ENCODE measurements around the gene RAD54L. TPM values are rescaled to one million over a fixed set of nuclear protein-coding genes. Genes with fewer than 3 reads are reported as not detected.

Gene RAD54L
- total and polyA plus RNA-seq, 2 donors, result 2.6 to 9.2 TPM

DNA sequence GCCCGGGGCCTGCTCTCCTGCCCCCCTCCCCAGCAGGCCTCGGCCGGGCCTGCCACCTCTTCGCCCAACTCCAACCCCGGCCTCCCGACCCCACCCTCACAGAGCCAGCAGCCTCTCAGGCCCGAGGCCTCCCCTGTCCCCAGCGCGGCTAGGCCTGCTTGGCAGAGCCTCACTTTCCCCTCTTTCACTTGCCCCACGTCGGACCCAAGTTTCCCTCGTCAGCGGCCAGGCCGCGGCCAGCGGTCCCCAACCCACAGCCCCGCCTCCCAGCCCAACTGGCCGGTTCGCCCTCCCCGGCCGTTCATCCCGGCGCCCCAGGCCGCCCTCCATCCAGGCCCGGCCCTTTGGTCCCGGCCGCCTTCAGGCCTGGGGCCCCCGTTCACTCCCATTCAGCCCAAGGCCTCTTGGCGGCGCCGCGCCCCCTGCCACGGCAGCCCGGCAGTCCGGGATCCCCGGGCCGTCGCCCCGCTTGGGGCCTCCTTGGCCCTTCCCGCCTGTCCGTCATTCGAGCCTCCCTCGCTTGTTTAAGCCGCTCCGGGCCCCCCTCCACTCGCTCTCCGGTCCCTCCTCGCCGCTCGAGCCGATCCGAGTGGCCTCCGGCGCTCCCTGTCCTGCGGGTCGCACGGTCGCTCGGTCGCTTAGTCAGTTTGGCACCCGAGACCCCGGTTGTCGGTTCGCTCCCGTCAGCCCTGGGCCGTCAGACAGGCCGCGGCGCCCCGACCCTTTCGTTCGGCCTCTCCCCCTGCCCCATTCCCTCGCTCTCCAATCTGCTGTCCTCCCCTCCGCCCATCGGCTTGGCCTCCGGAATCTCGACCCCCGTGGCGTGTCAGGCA, 54.5 kb downstream of the RAD54L start:
- Histone ChIP-seq H3K27ac (ENCODE audit: low read depth in 1 of 2, low read length in 1 of 2) (peak overlapping the region; percentile 89 to 93), H3K36me3 (ENCODE audit: control insufficient read depth in 2 of 2, insufficient read depth in 2 of 2, low read length in 1 of 2) (peaks cover 7 to 12% of the 10 kb centered on the region in 2 donors), H3K9me3 (ENCODE audit: control insufficient read depth in 2 of 2, insufficient read depth in 1 of 2, low read length in 1 of 2) (no peaks in the 10 kb centered on the region), H3K4me3 (ENCODE audit: low read length in 2 of 2) (peak overlapping the region; percentile 89 to 97), H3K4me1 (ENCODE audit: control insufficient read depth in 2 of 2, insufficient read depth in 2 of 2, low read length in 2 of 2) (peaks cover 19 to 26% of the 10 kb centered on the region in 2 donors), H3K27me3 (ENCODE audit: control insufficient read depth in 2 of 2, insufficient read depth in 1 of 2, low read length in 1 of 2) (no peaks in the 10 kb centered on the region)
- DNase-seq (ENCODE audit: low read depth in 6 of 9, low spot score in 9 of 9), result peak in 4 of 9 donors; percentile 33 to 69 (median 40)
- under 1% methylated on average over 79 of the region's 79 CpGs for WGBS

DNA sequence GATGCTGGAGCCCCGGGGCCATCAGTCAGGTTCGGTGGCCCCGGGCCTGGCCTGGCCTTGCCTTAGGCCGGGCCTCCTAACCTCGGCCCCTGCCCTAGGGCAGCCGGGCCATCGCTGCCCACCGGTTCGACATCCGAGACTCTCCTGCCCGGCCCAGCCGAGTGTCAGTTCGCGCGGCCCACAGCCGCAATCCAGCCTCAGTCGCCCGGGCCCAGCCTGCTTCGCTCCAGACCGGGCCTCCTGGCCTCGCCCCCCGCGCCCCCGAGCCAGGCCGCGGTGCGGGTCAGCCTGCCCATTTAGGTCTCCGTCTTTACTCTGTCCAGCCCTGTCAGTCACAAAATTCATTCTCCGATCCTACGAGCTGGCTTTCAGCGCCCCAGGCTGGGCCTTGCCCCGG, 55.1 kb downstream of the RAD54L start:
- Histone ChIP-seq H3K27me3 (ENCODE audit: control insufficient read depth in 2 of 2, insufficient read depth in 1 of 2, low read length in 1 of 2) (no peaks in the 10 kb centered on the region), H3K36me3 (ENCODE audit: control insufficient read depth in 2 of 2, insufficient read depth in 2 of 2, low read length in 1 of 2) (peaks cover under 1 to 12% of the 10 kb centered on the region in 2 donors), H3K4me3 (ENCODE audit: low read length in 2 of 2) (peak overlapping the region; percentile 89 to 97), H3K27ac (ENCODE audit: low read depth in 1 of 2, low read length in 1 of 2) (peak overlapping the region; percentile 89 to 93), H3K4me1 (ENCODE audit: control insufficient read depth in 2 of 2, insufficient read depth in 2 of 2, low read length in 2 of 2) (peaks cover 19 to 26% of the 10 kb centered on the region in 2 donors), H3K9me3 (ENCODE audit: control insufficient read depth in 2 of 2, insufficient read depth in 1 of 2, low read length in 1 of 2) (no peaks in the 10 kb centered on the region)
- DNase-seq (ENCODE audit: low read depth in 6 of 9, low spot score in 9 of 9), result peak in 2 of 9 donors; percentile 44 to 64
- WGBS, result under 1% methylated on average over 32 of the region's 32 CpGs

DNA sequence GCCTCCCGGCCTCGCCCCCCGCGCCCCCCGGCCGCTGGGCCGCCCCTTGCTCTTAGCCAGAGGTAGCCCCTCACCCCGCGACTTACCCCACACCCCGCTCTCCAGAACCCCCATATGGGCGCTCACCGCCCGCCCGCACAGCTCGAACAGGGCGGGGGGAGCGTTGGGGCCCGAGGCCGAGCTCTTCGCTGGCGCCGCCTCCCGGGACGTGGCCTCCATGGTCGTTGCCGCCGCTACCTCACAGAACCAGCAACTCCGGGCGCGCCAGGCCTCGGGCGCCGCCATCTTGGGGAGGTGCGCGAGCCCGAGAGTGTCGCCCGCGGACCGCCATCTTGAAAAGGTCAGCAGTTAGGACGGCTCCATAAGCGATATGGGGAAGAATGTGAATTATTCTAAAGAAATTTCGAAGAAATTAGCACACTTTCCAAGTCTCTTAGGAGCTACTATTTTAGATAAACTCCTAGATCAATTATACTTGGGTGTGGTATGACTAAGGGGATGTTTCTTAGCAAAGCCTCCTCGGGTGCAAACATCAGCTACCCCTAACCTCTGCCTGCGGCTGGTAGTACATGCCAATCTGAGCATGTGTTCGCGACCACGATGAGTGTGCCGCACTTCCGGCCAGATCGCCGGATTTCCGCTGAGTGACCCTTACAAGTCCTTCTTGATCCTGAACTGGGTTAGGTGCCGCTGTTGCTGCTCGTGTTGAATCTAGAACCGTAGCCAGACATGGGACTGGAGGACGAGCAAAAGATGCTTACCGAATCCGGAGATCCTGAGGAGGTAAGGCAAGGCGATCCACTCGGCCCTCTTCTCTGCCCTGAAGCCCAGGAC, 55.7 kb downstream of the RAD54L start, which contains the start of the genes LRRC41 and UQCRH:
Gene LRRC41 (minus strand): TSS at position 579 of the 834 bp plus-strand sequence. CDS start 294 bp downstream, at position 285.
Gene UQCRH (plus strand): TSS at position 661 of the 834 bp plus-strand sequence. CDS start 69 bp downstream, at position 730.
- WGBS, result under 1% methylated on average over 61 of the region's 61 CpGs
- peak within 1 kb of the TSS; percentile 89 to 93 for H3K27ac ChIP-seq (ENCODE audit: low read depth in 1 of 2, low read length in 1 of 2)
- DNase-seq (ENCODE audit: low read depth in 6 of 9, low spot score in 9 of 9), result peak; percentile 93 to 98 (median 94)
- no peaks in the 10 kb centered on the region for H3K27me3 ChIP-seq (ENCODE audit: control insufficient read depth in 2 of 2, insufficient read depth in 1 of 2, low read length in 1 of 2)
- peaks cover 0 to 10% of the 10 kb centered on the region in 2 donors for H3K36me3 ChIP-seq (ENCODE audit: control insufficient read depth in 2 of 2, insufficient read depth in 2 of 2, low read length in 1 of 2)
- H3K4me1 ChIP-seq (ENCODE audit: control insufficient read depth in 2 of 2, insufficient read depth in 2 of 2, low read length in 2 of 2), result peaks cover 19 to 26% of the 10 kb centered on the region in 2 donors
- H3K4me3 ChIP-seq (ENCODE audit: low read length in 2 of 2), result peak within 1 kb of the TSS; percentile 89 to 97
- H3K9me3 ChIP-seq (ENCODE audit: control insufficient read depth in 2 of 2, insufficient read depth in 1 of 2, low read length in 1 of 2), result no peaks in the 10 kb centered on the region

DNA sequence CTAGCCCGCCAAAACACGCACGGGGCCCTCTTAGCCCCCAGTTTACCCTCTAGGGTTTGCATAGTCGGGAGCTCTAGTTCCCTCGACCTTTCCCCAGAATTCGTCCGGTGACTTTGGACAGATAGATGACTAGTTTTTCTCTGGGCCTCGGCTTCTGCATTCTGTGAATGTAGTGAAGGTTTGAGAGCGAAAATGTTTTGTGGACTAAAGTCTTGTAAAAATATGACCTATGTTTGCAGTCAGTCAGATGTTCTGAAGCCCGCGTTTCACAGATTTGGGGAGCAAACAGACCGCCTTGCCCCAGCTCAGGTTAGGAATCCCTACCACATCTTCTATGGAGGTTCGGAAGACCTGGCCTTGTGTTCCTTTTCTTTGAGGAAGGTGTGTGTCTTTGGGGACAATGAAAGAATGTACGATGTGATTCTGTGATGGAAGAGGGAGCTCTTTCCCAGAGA, 56.3 kb downstream of the RAD54L start:
- WGBS, result under 1% methylated on average over 14 of the region's 14 CpGs

GRCh38 chr1:46306159-46306530, 58.6 kb downstream of the RAD54L start:
- WGBS, result 96% methylated on average over 8 of the region's 8 CpGs
- no peak for DNase-seq (ENCODE audit: low read depth in 6 of 9, low spot score in 9 of 9)
- Histone ChIP-seq H3K9me3 (ENCODE audit: control insufficient read depth in 2 of 2, insufficient read depth in 1 of 2, low read length in 1 of 2) (no peaks in the 10 kb centered on the region), H3K36me3 (ENCODE audit: control insufficient read depth in 2 of 2, insufficient read depth in 2 of 2, low read length in 1 of 2) (peaks cover 12 to 29% of the 10 kb centered on the region in 2 donors), H3K27ac (ENCODE audit: low read depth in 1 of 2, low read length in 1 of 2) (no peak overlapping the region), H3K27me3 (ENCODE audit: control insufficient read depth in 2 of 2, insufficient read depth in 1 of 2, low read length in 1 of 2) (no peaks in the 10 kb centered on the region), H3K4me3 (ENCODE audit: low read length in 2 of 2) (no peak overlapping the region), H3K4me1 (ENCODE audit: control insufficient read depth in 2 of 2, insufficient read depth in 2 of 2, low read length in 2 of 2) (peaks cover 13 to 18% of the 10 kb centered on the region in 2 donors)

More for the DNA sequence above, 56.3 kb downstream of the RAD54L start:
- no peaks in the 10 kb centered on the region for H3K27me3 ChIP-seq (ENCODE audit: control insufficient read depth in 2 of 2, insufficient read depth in 1 of 2, low read length in 1 of 2)
- peaks cover 19 to 26% of the 10 kb centered on the region in 2 donors for H3K4me1 ChIP-seq (ENCODE audit: control insufficient read depth in 2 of 2, insufficient read depth in 2 of 2, low read length in 2 of 2)
- H3K4me3 ChIP-seq (ENCODE audit: low read length in 2 of 2), result peak overlapping the region; percentile 82 to 97
- H3K9me3 ChIP-seq (ENCODE audit: control insufficient read depth in 2 of 2, insufficient read depth in 1 of 2, low read length in 1 of 2), result no peaks in the 10 kb centered on the region
- DNase-seq (ENCODE audit: low read depth in 6 of 9, low spot score in 9 of 9), result peak in 2 of 9 donors; percentile 11 to 20
- H3K36me3 ChIP-seq (ENCODE audit: control insufficient read depth in 2 of 2, insufficient read depth in 2 of 2, low read length in 1 of 2), result peaks cover 0 to 12% of the 10 kb centered on the region in 2 donors
- H3K27ac ChIP-seq (ENCODE audit: low read depth in 1 of 2, low read length in 1 of 2), result peak overlapping the region; percentile 70 to 75

DNA sequence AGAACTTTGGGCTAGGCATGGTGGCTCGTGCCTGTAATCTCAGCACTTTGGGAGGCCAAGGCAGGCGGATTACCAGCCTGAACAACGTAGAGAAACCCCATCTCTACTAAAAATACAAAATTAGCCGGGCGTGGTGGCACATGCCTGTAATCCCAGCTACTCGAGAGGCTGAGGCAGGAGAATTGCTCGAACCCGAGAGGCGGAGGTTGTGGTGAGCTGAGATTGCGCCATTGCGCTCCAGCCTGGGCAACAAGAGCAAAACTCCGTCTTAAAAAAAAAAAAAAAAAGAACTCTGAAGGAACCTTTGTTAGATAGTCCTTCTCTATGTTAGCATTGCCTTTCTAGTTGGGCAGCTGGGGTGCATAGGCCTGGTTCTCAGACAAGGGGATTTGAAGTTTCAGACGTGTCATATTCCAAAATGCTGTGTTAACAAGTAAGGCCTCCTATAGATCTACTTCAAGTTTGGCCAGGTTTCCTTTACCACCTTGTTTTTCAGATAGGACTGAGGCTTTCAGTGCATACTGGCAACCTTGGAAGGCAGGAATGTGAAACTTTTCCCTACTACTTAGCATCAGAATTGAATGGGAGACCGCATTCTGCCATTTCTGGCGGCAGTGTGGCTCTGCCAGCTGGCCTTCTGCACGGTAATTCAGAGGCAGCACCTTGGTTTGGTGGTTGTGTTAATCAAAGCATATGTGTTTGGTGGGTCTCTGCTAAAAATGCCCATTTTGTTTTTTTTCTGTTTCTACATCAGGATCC, 62.0 kb downstream of the RAD54L start:
- Histone ChIP-seq H3K27me3 (ENCODE audit: control insufficient read depth in 2 of 2, insufficient read depth in 1 of 2, low read length in 1 of 2) (no peaks in the 10 kb centered on the region), H3K9me3 (ENCODE audit: control insufficient read depth in 2 of 2, insufficient read depth in 1 of 2, low read length in 1 of 2) (no peaks in the 10 kb centered on the region), H3K4me3 (ENCODE audit: low read length in 2 of 2) (no peak overlapping the region), H3K4me1 (ENCODE audit: control insufficient read depth in 2 of 2, insufficient read depth in 2 of 2, low read length in 2 of 2) (peaks cover 7 to 9% of the 10 kb centered on the region in 2 donors), H3K36me3 (ENCODE audit: control insufficient read depth in 2 of 2, insufficient read depth in 2 of 2, low read length in 1 of 2) (peaks cover 32 to 57% of the 10 kb centered on the region in 2 donors), H3K27ac (ENCODE audit: low read depth in 1 of 2, low read length in 1 of 2) (no peak overlapping the region)
- no peak for DNase-seq (ENCODE audit: low read depth in 6 of 9, low spot score in 9 of 9)
- 96% methylated on average over 16 of the region's 16 CpGs for WGBS

DNA sequence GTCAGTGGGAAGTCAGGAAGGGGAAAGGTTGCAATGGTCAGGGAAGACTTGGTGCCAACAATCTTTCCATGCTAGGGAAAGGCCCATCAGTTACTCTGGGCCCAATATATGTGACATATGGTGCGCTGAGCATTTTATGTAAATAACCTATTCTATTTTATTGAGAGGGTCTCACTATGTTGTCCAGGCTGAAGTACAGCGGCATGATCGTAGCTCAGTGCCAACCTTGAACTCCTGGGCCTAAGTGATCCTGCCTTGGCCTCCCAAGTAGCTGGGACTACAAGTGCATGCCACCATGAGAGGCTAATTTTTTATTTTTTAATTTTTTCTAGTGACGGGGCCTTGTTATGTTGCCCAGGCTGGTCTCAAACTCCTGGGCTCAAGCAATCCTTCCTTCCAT, 62.8 kb downstream of the RAD54L start:
- Histone ChIP-seq H3K4me1 (ENCODE audit: control insufficient read depth in 2 of 2, insufficient read depth in 2 of 2, low read length in 2 of 2) (peaks cover 0 to 3% of the 10 kb centered on the region in 2 donors), H3K4me3 (ENCODE audit: low read length in 2 of 2) (no peak overlapping the region), H3K27ac (ENCODE audit: low read depth in 1 of 2, low read length in 1 of 2) (no peak overlapping the region), H3K9me3 (ENCODE audit: control insufficient read depth in 2 of 2, insufficient read depth in 1 of 2, low read length in 1 of 2) (no peaks in the 10 kb centered on the region), H3K36me3 (ENCODE audit: control insufficient read depth in 2 of 2, insufficient read depth in 2 of 2, low read length in 1 of 2) (peaks cover 36 to 62% of the 10 kb centered on the region in 2 donors), H3K27me3 (ENCODE audit: control insufficient read depth in 2 of 2, insufficient read depth in 1 of 2, low read length in 1 of 2) (no peaks in the 10 kb centered on the region)
- no peak for DNase-seq (ENCODE audit: low read depth in 6 of 9, low spot score in 9 of 9)
- WGBS, result 99% methylated on average over 4 of the region's 4 CpGs

DNA sequence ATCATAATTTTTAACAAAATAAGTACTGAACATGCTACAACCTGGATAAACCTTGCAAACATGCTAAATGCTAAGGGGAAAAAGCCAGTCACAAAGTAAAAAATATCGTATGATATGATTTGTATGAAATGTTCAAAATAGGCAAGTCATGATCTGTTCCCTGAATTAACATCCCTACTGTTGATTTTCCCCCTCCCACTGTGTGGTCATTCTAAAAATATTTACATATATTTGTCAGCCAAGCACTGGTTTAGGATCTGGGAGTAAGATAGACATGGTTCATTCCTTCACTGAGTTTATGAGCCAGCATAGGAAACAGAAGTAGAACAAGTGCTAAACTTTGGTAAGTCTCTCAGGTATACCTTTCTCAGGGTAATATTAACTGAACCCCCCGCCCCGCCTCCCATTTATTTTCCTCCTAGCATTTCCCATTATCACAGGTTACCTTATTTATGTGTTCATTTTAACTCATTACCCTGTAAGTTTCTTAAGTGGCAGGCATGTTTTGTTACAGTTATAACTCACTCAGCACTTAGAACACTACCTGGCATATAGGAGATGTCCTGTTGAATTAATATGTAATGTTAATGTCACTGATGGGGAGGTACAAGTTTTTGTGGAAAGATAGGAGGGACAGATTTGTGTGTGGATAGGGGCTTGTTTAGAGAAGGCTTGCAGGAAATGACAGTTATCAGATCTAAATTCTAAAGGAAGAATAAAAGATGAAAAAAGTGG, 68.3 kb downstream of the RAD54L start:
- Histone ChIP-seq H3K4me3 (ENCODE audit: low read length in 2 of 2) (no peak overlapping the region), H3K9me3 (ENCODE audit: control insufficient read depth in 2 of 2, insufficient read depth in 1 of 2, low read length in 1 of 2) (no peaks in the 10 kb centered on the region), H3K27ac (ENCODE audit: low read depth in 1 of 2, low read length in 1 of 2) (no peak overlapping the region), H3K4me1 (ENCODE audit: control insufficient read depth in 2 of 2, insufficient read depth in 2 of 2, low read length in 2 of 2) (no peaks in the 10 kb centered on the region), H3K27me3 (ENCODE audit: control insufficient read depth in 2 of 2, insufficient read depth in 1 of 2, low read length in 1 of 2) (no peaks in the 10 kb centered on the region), H3K36me3 (ENCODE audit: control insufficient read depth in 2 of 2, insufficient read depth in 2 of 2, low read length in 1 of 2) (peaks cover 44 to 51% of the 10 kb centered on the region in 2 donors)
- WGBS, result 98% methylated on average over 3 of the region's 3 CpGs
- no peak for DNase-seq (ENCODE audit: low read depth in 6 of 9, low spot score in 9 of 9)

All from thymus (tissue), 11 donors.